Measurements from ENCODE around the gene PRKAR2B. TPM values are rescaled to one million over a fixed set of nuclear protein-coding genes. Genes with fewer than 3 reads are reported as not detected.

Gene PRKAR2B
- total and polyA plus RNA-seq, 9 donors = 24.2 to 84.9 (median 43.7) TPM

- Histone ChIP-seq H3K36me3 (no peaks in the 10 kb centered on the region), H3K4me1 (ENCODE audit: insufficient read depth) (peaks cover 5% of the 10 kb centered on the region), H3K9me3 (no peaks in the 10 kb centered on the region), H3K4me3 (no peak overlapping the region), H3K27me3 (no peaks in the 10 kb centered on the region), H3K27ac (no peak overlapping the region)
- no peak for DNase-seq
- WGBS, 3 donors = 59 to 66% (median 62%) methylated on average over 4 of the region's 4 CpGs
- TF ChIP-seq CTCF (IDR thresholded peaks at IDR 0.05) (no peak), EP300 (IDR thresholded peaks at IDR 0.05) (no peak), POLR2A (IDR thresholded peaks at IDR 0.05) (no peak)
- intact Hi-C loops (cut with DNase I) = no loop called here
Observed at GRCh38 chr7:107185716-107186115, 141.2 kb downstream of the PRKAR2B start.

GRCh38 chr7:107186240-107186639 lies 141.7 kb downstream of the PRKAR2B start:
- H3K4me1 ChIP-seq (ENCODE audit: insufficient read depth) = peaks cover 2% of the 10 kb centered on the region
- no peaks in the 10 kb centered on the region for H3K36me3 ChIP-seq
- 90 to 92% (median 90%) methylated on average over 4 of the region's 4 CpGs for WGBS, 3 donors
- intact Hi-C loops (cut with DNase I) = no loop called here
- H3K27me3 ChIP-seq = no peaks in the 10 kb centered on the region
- H3K4me3 ChIP-seq = no peak overlapping the region
- no peak overlapping the region for H3K27ac ChIP-seq
- no peak for TF ChIP-seq CTCF (IDR thresholded peaks at IDR 0.05)
- no peak for TF ChIP-seq POLR2A (IDR thresholded peaks at IDR 0.05)
- TF ChIP-seq EP300 (IDR thresholded peaks at IDR 0.05) = no peak
- DNase-seq = no peak
- H3K9me3 ChIP-seq = no peaks in the 10 kb centered on the region

GRCh38 chr7:107187774-107188173 lies 143.3 kb downstream of the PRKAR2B start:
- Histone ChIP-seq H3K36me3 (peaks cover 4% of the 10 kb centered on the region), H3K4me3 (no peak overlapping the region), H3K27ac (no peak overlapping the region), H3K27me3 (no peaks in the 10 kb centered on the region), H3K9me3 (no peaks in the 10 kb centered on the region), H3K4me1 (ENCODE audit: insufficient read depth) (peaks cover 2% of the 10 kb centered on the region)
- no peak for TF ChIP-seq EP300 (IDR thresholded peaks at IDR 0.05)
- TF ChIP-seq POLR2A (IDR thresholded peaks at IDR 0.05) = no peak
- no peak for TF ChIP-seq CTCF (IDR thresholded peaks at IDR 0.05)
- 86 to 92% (median 90%) methylated on average over 2 of the region's 2 CpGs for WGBS, 3 donors
- DNase-seq = no peak
- intact Hi-C loops (cut with DNase I) = no loop called here

GRCh38 chr7:107190090-107190489 lies 145.6 kb downstream of the PRKAR2B start:
- WGBS, 3 donors = 95 to 98% (median 98%) methylated on average over 2 of the region's 2 CpGs
- H3K36me3 ChIP-seq = peaks cover 4% of the 10 kb centered on the region
- no peaks in the 10 kb centered on the region for H3K9me3 ChIP-seq
- no peaks in the 10 kb centered on the region for H3K27me3 ChIP-seq
- TF ChIP-seq EP300 (IDR thresholded peaks at IDR 0.05) (no peak), POLR2A (IDR thresholded peaks at IDR 0.05) (no peak), CTCF (IDR thresholded peaks at IDR 0.05) (no peak)
- intact Hi-C loops (cut with DNase I) = no loop called here
- no peak overlapping the region for H3K27ac ChIP-seq
- H3K4me1 ChIP-seq (ENCODE audit: insufficient read depth) = no peaks in the 10 kb centered on the region
- no peak overlapping the region for H3K4me3 ChIP-seq
- DNase-seq = no peak
